ENCODE measurements around the gene TGM2.

The TGM2 gene

GRCh38 chr20:38084425-38084951 lies 80.6 kb downstream of the TGM2 start:
- no peak for DNase-seq

GRCh38 chr20:38083338-38084048 lies 81.6 kb downstream of the TGM2 start:
- DNase-seq: no peak

GRCh38 chr20:38082894-38083293 lies 82.2 kb downstream of the TGM2 start:
- no peak for DNase-seq

- DNase-seq: no peak
Measured at GRCh38 chr20:38081575-38081974, 83.5 kb downstream of the TGM2 start.

- no peak for DNase-seq
Measured at GRCh38 chr20:38079353-38079752, 85.7 kb downstream of the TGM2 start.

GRCh38 chr20:38078084-38078483 lies 87.0 kb downstream of the TGM2 start:
- no peak for DNase-seq
